HG03565 (cell line): ENCODE data around the gene COL9A3.

Experiments used
- ATAC-seq: cut with Tn5 transposase; IDR thresholded peaks from one replicate; pipeline ENCODE4 v1.9.1; 2021; ENCODE audit warnings: mild to moderate bottlenecking, moderate library complexity; ENCODE audit not compliant: unreplicated experiment

The COL9A3 gene

DNA sequence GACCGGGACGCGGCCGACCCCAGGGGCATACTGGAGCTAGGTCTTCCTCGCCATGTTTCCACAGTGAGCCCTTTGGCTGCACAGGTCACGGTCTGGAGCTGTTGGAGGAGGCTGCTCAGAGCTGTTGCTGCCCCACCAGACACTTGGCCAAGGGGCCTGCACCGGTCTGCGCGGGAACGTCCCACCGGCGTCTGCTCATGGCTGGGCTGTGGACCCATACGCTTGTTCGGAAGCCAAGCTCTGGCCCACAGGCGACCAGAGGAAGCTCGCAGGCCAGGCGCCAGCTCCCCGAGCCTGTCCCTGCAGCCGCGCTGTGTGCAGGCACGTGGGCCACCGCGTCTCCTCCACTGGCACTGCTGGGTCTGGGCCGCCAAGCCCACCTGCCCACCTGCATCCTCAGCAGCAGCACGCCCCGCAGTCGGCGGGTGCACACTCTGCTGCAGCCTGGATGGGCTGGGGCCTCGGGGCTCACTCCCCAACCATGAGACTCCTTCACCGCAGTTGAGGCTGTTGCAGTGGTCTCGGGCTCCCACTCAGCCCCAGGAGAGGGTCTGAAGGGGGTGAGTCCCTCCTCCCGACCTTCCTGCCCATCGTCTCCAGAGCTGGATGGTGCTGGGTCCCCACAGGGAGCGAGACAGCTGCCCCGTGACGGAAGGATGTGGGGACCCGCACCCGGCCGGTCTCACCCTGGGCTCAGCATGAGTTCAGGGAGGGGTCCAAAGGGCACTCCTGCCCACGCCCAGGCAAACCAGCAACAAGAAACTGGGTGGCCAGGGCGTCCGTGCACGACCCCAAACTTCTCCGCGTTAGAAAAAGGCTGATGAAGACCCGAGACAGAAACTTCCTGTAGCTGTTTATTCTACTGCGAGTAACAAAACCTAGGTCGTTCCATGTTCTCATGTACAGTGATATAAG lies 60.3 kb downstream of the COL9A3 start:
- ATAC-seq = no peak

DNA sequence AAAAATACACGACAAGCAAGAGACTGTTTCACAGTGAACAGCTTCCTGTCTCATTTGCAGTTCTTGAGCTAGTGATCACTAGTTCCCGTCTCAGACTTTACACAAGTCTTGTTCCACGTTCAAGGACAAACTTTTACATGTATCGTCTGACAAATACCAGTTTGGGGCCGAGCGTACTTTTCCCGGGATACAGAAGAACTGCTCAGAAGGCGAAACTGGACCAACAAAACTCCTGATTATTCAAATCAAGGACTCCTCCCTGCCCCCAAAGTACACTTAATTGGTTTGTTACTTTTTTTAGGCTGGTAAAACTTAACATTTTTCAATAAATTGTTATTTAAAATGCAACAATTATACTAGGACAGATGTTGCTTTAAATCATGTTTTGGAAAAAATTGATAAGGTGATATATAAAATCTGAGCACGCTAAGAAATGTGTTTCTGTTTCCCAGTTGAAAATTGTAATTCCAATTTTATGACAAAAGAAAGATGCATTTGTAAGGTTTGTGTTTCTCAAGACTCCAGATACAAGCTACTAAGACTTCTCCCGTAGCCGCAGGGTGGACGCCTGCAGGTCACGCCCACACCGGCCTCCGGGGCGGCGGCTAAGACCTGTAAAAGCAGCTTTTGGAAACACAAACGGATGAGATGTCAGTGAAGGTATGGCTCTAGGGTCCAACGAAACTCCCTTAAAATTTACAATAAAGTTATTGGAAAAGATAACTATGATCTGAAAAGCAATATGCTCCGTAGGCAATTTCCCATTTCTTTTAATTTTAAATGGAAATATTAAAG lies 61.6 kb downstream of the COL9A3 start:
- ATAC-seq = no peak

DNA sequence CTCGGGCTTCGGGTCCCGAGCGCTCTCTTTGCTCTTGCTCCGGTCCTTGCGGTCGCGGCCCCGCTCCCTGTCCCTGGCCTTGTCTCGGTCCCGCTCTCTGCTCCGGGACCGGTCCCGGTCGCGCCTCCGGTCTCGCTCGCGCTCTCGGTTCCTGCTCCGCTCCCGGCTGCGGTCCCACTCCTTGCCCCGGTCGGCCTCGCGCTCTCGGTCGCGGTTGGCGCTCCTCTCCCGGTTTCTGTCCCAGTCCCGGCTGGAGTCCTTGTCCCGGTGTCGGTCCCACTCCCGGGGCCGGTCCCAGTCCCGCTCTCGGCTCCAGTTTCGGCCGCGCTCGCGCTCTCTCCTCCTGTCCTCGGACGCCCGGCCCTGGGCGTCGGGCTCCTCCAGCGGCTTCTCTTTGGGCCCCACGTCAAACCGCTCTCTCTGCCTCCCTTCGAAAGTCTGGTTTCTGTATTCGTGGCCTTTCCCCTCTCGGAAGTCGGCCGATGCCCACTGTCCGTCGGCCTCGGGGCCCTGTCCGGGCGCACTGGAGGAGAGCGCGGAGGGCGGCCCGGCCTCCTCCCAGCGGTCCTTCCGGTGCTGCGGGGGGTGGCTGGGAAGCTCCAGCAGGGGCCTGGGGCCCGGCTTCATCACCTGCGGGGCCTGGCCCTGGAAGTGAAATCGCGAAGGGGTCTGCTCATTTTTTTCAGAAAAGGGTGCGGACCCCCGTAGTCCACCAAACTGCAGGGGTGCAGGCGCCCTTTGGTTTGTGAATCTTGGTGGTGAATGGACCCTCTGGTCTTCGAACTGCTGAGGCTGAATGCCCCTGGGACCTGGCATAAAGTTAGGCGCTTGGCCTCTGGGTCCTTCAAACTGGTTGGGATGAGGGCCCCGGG lies 62.7 kb downstream of the COL9A3 start:
- ATAC-seq = no peak

DNA sequence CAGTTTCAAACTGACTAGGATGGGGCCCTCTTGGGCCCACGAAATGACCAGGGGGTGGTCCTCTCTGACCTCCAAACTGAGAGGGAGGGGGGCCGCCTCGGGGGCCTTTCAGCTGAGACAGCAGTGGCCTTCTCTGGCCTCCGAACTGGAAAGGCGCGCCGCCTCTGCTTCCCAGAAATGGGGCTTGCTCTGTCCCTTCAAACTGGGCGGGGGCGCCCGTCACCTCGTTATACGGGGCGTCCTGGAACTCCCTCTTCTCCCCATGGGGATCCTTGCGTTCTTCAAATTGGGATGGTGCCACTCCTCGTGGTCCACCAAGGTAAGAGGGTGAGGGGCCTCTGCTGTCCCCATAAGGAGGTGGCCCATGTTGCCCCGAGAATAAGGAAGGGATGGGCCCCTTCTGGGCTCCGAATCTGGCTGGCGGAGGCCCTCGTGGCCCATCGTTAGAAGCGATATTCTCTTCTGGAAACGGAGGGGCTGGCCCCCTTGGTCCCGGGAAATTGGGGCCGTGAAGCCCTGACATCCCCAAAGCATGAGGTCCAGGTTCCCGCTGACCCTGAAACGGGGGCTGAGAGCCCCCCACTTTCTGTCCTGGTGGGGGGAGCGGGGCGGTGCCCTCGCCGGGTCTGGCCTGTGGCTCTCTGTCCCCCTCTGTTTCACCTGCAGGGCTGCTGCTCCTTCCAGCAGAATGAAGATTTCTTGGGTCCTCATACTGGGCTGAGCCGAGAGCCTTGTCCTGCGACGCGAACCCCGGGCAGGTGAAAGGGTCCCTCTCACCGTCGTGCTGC lies 63.5 kb downstream of the COL9A3 start:
- ATAC-seq = no peak

DNA sequence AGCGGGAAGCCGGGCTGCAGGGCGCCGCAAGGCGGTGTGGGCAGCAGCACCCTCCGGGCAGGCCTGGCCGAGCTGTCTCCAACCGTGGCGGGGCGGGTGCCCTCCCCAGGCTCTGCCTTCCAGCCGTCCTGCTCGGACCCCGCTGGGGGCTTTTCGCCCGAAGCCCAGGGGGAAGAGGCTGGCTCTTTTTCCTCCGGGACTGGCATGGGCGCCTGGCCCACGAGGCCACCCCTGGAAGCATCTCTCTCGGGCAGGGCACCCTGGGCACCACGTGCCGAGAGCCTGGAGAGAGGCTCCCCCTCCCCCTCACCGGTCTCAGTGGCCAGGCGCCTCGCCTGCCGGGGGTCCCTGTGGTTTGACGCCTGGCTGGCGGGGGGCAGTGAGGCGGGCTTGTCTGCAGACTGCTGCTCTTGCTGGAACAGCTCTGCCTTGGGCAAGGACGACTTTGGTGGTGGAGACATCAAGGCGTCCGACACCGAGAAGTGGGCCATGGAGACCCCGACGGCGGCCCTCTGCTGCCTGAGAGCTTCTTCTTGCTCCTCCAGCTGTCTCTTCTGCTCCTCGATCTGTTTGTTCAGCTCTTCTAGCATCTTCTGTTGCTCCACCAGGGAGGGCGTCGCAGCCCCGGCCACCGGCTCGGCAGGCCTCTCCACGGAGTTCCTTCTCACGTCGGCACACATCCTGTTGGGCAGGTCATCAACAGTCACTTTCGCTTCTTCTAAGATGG lies 64.2 kb downstream of the COL9A3 start:
- ATAC-seq = no peak

DNA sequence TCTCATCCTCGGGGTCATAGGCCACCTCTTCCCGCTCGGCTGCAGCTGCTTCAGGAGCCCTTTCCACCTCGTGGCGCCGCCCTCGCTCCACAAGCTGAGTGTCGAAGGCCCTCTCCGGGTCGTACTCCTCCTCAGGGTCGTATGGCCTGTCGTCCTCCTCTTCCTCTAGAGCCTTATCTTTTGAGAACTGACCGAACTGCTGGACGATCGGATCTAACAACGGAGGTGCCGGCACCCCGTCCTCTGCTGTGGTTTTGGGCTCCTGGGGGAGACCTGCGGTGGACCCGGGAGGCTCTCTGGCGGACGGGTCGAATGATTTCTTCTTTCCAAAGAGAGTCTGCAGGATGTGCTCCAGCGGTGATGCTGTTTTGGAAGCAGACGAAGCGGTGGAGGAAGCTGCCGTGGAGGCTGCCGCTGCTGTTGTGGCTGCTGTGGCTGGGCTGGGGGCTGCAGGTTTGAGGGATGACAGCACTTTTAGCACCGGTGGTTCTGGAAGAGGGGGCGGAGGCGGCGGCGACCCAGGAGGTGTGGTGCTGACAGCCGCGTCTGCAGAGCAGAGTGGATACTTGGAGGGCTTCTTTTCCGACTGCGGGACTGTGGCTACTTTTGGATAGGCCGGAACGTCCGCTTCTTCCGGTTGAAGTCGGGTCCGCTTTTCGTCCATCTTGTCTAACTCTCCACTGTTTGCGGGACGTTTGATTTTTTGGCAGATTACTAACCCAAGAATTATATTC lies 65.0 kb downstream of the COL9A3 start:
- no peak for ATAC-seq

DNA sequence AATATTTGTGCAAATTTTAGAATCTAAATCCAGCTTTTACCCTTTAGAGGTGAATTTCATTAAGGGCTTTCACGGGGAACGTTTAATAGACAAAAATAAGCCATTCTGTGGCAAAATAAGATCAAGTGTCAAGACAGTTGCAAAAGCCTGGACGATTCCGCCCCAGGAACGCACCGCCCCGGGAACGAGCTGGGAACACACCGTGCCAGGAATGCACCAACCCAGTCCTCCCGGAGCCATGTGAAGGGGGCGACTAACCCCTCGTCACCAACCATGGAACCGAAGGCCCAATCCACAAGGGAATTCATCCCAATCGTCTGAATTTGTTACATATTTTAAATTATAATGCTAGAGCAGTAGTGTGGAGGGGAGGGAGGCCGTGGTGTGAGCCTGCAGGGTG lies 65.6 kb downstream of the COL9A3 start:
- no peak for ATAC-seq

DNA sequence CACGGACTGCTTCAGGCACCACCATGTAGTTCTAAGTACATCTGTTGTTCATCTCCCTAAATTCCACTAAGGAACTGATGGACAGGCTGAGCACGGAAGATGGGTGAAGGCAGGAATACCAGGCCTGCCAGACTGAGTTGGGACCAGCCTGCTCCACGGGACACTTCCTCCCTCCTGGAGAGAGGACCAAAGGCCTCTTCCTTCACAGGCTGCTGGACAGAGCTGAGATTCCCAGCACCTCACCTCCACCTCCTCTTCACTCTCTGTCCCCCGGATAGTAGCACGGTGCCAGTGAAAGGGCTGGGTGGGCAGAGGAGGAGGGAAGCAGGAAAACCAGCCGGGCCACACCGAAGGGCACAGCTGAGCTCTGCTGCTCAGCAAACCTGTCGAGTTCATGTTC lies 67.7 kb downstream of the COL9A3 start:
- no peak for ATAC-seq

DNA sequence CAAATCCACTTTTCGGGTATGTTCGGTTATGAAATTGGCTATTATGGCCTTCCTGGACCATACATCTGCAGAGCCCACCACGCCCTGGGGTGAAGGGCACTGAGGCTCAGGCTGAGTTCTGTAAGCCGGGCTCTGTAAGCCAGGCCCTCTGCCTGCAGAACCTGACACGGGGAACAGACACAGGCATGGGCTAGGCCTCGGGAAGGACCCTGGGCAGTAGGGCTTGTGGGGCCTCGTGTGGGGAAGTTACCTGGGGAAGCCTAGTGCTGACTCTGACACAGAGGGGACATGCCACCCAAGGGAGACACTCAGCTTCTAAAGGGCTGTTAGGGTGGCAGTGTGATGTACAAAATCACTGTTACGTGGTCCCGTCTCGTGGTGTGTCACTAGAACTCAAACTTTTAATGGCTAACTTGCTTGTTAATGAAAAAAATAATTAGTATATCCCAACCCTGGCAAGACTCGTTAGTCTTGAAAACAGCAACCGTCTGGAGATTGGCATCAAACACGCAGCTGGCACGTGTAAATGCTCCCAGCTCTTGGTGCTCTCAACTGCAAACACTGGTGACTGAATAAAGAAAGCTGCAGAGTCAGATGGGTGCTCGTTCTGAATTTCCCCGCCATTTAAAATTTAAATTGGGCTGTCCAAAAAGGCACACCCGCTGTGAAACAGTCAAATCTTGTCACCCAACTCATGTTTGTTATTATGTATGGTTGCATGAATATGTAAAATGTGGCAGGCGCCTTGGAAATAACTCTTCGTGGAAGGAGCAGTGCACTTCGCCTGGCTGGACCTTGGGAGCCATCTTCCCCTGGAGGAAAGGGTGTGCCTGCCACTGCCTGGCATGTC lies 68.4 kb downstream of the COL9A3 start:
- no peak for ATAC-seq

DNA sequence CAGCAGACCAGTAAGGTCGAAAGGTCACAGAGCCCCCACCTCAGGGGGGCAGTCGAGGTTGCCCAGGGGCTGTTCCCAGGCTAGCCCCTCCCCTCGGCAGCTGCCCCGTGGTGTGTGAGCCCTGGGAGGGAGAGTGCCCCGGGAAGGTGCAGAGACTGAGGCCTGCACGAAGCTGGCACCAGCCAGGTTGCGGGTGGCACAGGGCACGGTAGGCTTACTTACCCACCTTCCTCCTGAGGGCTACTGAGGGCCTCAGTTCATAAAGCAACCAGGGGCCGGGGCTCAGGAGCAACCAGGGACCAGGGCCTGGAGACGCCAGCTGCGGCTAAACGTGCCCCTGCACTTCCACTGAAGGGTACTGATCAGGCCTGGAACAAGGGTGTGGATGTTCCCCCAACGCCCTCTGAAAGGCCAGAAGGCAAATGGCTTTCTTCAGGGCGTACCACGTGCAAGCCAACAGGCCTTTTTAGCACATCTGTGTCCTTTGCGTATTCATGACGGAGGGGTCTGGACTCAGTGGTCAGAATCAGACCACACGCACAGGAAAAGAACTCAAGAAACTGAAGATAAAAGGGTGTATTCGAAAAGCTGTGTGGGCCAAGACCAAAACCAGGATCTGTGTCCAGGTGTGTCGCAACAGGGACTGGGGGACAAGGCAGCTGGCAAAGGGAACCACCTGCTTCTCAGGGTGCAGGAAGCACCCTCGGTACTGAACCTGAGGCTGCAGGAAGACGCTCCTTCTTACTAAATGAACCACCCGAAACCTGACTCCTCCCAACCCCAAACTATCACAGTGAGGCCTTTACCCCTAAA lies 69.3 kb downstream of the COL9A3 start:
- no peak for ATAC-seq

DNA sequence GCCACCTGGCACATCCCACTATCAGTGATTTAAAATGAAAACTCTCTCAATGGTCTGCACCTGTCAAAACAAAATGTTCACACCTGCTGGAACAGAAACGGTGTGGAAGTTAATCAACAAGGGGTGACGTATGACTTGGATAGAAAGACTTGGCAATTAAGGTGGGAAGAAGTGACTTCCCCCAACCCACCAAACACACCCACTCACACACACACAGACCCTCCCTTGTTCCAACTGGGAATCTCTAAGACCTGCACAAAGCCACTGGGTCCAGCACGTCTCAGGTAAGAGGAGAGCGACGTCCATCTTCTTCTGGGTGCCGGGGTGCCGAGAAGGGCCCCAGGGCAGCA lies 69.8 kb downstream of the COL9A3 start:
- ATAC-seq = no peak

DNA sequence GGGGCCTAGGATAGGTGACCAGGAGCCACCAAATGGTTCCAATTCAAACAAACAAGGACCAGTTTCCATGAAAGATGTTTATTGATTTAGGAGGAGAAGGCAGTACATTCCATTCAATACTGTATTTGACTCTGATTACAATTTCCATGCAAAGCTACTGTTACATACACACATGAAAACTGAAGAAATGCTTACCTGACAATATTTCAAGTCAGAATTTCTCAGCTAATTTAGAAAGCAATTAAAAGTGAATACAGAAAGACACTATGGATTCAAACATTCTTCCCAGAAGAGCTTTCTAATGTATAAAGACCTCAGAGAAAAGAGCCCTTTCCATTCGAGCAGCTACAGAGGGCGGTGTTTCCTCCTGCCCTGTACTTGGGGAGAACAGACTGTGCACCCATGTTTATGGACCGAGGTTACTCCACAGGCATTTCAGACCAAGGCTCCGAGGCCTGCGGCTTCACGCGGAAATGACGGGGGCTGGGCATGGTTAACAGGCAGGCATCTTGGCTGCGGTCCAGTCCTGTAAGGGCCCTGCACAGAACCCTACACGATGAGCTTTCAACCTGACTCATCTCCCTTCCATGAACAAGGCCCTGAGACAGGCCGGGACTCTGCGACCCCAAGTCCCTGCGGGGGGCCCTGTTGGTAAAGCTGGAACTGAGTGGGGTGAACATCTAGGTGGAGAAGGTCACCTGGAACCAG lies 70.5 kb downstream of the COL9A3 start:
- no peak for ATAC-seq

DNA sequence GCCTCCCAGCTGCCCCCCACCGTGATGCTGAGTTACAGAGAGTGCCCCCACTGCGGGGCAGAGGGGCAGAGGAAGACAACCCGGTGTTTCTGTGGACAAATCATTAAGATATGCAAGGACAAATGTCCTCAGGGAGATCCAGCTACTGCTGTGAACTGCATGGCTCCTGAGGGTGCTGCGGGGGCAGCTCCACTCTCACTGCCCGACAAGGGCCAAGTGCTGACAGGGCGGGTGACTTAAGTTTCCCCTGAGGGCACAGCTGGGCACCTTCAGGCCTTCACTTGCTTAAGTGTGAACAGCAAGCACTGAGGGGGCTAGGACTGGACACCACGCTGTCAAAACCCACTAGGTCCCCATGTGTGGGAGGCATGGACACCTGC lies 71.0 kb downstream of the COL9A3 start:
- no peak for ATAC-seq

DNA sequence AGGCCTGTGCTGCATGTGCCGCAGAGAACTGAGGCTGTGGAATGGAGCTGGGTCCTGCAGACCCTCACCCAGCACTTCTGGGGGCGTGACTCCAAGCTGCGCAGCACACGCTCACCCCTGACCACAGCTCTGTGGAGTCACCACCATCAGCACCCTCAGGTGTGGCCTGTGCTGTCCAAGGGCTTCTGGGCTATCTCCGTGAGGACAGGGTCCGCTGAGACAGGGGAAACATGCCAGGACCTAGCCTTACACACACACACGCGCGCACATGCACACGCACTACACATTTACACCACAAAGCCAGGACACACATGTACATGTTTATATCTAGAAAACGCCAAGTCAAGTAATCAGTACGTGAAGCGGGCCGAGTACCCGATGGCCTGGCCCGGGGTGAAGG lies 71.6 kb downstream of the COL9A3 start:
- no peak for ATAC-seq

DNA sequence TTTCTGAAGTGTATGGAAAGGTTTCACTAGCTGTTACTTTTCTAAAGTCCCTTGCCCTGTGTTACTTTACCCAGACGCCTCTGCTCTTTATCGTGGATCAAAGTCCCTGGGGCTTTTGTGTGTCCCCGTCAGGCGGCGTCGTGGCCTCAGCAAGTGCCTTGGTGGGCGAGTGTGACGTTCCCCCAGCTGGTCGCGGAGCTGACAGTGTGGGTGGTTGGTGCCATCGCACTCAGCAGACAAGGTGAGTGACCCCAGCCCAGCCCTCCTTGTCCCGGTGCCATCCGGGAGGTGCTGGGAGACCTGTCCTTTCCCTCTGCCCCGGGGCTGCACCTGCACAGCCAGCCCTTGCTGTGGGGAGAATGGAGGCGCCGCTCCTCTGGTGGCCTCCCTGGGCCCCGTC lies 72.1 kb downstream of the COL9A3 start:
- ATAC-seq = no peak

DNA sequence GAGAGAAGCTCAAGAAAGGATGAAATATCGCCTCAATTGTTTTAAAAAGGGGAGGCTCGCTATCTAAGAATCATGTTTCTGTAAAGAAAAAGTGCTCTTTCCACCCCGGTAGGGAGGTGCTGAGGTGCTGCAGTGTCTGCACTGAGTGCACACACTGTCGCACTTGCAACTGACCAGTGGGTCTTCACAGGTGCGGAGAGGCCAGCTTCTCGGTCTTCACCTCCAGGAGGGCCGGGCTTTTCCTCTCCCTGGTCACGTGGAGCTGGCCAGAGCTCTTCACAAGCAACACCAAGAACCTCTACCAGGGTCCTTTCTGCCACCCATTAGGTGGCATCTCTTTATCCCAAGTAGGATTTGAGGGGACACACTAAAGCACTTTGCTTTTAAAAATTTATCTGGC lies 72.6 kb downstream of the COL9A3 start:
- ATAC-seq = no peak

DNA sequence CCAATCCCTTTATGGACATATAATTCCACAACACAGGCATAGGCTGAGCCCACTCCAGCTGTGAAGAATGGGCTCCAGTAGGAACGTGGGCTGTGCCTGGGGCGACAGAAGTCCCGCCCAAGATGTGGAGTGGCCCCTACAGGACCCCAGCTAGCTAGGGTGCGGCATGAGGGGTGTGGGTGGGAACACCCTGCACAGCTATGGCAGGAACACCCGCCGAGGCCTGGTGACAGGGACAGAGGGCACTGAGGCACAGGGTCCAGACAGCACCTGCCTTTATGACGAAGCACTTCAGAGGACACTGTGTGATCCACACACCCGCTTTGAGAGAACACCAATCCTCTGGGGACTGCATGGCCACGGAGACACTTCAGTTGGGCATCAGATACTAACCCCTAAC lies 73.0 kb downstream of the COL9A3 start:
- no peak for ATAC-seq
